ENCODE data around the gene MAN2A1.
A peak's percentile ranks its signal among the peaks of the same experiment; 100 is the strongest.
"Not testable (repeated sequence)": the region's sequence is repeated elsewhere in the genome, so short reads cannot be mapped to it uniquely, and the experiment has no call there.

Gene MAN2A1

DNA sequence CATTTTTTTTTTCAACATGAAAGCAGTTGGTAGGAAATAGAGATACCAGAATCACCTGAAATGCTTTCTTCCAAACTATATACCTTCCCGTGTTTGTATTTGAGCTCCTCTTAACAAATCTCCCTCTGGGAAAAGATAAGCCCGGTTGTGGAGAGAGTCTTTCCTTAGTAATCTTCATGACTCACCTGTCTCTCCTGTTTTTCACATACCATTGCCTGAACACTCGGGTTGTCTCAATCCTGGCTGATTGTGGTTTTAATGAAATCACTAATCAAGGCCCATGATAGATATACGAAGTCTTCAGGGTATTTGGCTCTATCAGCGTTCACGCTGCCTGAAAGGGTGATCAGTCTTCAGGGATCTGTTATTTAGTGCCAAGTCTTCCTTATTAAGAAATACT, 136.7 kb downstream of the MAN2A1 start:
- no peak for DNase-seq (ENCODE audit: low spot score)

DNA sequence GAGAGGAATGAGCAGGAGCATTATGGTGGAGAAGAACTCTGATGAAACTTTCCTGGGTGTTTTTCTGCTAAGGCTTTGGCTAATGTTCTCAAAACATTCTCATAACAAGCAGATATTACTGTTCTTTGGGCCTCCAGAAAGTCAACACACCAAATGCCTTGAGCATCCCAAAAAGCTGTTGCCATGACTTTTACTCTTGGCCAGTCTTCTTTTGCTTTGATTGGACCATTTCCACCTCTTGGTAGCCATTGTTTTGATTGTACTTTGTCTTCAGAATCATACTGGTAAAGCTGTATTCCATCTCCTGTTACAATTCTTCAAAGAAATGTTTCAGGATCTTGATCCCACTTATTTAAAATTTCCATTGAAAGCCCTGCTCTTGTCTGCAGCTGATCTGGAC, 139.6 kb downstream of the MAN2A1 start:
- DNase-seq (ENCODE audit: low spot score): no peak

DNA sequence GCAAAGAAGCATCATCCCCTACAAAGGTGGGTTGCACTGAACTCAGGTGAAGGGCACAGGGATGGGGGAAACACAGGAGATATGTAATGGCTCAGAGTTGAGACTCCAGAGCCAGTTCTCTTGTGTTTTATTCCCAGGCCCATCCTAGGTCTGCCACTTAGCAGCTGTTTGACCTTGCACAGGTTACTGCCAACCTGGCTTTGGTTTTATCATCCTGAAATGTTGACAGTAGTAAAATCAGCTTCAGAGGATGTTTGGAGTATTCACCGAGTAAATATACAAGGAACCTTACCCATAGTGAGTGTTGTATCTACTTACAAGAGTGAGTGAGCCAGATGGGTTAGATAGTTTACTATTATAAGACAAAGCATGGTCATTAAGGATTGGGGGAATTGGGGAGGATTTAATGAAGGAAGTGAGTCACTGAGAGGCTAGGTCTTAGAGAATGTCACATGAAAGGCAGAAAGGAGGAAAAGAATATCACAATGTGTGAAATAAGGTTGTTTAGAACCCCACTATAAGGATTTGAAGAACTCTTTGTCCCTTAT, 141.3 kb downstream of the MAN2A1 start:
- peak; percentile 8 for DNase-seq (ENCODE audit: low spot score)

DNA sequence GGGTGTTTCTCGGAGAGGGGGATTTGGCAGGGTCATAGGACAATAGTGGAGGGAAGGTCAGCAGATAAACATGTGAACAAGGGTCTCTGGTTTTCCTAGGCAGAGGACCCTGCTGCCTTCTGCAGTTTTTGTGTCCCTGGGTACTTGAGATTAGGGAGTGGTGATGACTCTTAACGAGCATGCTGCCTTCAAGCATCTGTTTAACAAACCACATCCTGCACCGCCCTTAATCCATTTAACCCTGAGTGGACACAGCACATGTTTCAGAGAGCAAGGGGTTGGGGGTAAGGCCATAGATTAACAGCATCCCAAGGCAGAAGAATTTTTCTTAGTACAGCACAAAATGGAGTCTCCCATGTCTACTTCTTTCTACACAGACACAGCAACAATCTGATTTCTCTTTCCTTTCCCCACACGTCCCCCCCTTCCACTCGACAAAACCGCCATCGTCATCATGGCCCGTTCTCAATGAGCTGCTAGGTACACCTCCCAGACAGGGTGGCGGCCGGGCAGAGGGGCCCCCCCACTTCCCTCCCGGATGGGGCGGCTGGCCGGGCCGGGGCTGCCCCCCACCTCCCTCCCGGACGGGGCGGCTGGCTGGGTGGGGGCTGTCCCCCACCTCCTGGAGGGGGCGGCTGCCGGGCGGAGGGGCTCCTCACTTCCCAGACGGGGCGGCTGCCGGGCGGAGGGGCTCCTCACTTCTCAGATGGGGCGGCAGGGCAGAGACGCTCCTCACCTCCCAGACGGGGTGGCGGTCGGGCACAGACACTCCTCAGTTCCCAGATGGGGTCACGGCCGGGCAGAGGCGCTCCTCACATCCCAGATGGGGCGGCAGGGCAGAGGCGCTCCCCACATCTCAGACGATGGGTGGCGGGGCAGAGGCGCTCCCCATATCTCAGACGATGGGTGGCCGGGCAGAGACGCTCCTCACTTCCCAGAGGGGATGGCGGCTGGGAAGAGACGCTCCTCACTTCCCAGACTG, 142.8 kb downstream of the MAN2A1 start:
- DNase-seq (ENCODE audit: low spot score): not testable (repeated sequence)

DNA sequence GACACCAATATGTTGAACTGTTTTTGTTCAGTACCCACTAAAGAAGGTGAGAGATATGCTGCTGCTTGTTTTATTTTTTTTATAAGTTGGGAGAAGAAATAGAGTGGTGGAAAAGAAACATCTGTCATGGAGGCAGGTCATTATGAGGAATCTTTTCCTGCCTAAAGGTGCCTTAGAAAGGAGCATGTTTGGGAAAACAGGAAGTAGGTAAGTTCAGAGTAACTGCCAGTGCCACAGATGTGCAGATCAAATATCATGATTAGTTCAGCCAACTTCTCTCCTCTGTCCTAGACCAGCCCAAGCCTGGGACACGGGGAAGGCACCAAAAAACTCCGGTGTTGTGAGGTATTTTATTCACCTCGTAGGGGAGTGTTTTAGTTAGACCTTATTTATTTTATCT, 144.2 kb downstream of the MAN2A1 start:
- no peak for DNase-seq (ENCODE audit: low spot score)

DNA sequence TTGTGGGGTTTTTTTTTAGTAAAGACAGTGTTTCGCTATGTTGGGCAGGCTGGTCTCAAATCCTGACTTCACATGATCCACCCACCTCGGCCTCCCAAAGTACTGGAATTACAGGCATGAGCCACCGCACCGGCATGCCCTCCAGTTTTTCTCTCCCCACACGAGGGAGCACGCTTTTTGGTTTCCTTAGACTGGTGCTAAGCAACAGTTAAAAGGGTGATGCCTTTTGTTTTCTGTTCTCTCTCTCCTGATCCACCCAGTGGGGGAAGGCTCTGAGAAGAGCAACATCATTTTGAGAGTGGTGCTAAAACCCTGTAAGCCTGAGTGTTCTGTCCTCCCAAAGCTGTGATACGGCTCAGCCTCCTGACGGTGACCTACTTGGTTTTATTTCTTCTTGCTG, 146.6 kb downstream of the MAN2A1 start:
- no peak for DNase-seq (ENCODE audit: low spot score)

DNA sequence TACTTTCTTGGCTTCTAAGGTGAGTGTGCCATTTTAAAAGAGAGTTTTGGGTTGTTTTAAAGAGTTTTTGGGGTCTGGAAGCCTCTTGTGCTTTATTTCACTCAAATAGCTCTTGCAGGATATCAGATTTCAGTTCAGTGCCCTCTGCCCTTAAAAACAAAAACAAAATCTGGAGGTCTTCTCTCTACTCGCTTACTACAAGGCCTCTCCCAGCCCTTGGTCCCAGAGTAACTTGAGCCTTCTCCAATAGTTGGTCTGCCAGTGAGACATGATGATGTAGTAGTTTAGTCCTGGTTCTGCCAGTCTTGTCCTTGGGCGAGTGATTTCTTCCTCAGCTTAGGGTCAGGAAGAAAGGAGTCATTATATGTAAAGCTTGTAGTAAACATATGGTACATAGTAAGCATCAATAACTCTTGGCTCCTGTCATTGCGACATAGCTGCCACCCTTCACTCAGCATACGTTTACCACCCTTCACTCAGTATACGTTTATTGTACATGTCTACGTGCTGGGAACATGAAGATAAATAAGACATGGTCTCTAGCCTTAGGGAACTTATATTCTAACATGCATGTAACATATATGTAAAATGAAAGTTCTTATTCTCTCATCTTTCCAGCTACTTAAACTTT, 147.6 kb downstream of the MAN2A1 start:
- DNase-seq (ENCODE audit: low spot score): no peak

DNA sequence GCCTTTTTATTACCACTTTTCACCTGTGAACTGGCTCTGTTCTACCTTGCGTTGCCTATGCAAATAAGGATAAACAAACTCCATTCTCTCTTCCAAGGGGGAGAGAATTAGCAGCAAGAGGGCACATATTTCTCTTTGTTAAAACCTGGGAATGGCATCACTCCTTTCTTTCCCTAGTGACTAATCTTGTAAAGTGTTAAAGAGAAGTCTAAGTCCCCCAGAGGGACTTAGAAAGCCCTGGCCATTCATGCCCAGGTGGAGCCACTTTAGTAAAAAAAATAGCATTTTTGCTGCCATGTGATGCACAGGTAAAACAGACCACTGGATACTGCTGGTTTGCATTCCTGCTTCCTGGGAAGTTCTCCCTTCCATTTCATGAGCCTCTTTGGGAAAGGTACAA, 148.4 kb downstream of the MAN2A1 start:
- DNase-seq (ENCODE audit: low spot score): no peak

DNA sequence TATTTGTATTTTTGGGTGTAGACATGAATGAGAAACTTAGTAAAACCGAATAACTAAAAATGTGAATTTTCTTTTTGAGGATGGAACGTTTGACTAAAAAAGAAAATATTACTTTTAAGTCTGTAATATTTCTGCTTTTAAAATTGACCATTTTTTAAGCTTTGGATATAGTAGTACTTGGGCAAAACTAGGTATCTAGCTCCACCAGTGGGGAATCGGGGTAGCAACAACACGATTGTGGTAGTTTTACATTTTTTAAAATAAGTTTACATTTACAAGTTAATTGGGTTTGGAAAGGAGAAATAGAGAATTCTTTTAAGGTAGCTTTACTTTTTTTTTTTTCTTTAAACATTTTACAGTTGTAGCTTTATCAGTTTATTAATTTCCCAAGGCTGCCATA, 154.4 kb downstream of the MAN2A1 start:
- DNase-seq (ENCODE audit: low spot score): peak; percentile 4

DNA sequence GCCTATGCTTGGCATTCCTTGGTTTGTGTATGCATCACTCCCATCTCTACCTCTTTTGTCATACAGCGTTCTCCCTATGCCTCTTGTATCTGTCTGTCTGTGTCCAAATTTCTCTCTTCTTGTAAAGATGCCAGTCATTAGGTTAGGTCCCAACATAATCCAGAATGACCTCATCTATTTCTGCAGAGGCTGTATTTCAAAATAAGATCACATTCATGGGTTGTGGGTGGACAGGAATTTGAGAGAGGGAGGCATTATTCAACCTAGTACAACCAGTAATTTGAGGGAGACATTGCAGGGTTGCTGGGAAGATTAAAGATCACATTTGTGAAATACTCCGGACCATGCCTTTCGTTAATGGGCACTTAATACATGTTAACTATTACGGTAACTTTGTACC, 155.0 kb downstream of the MAN2A1 start:
- DNase-seq (ENCODE audit: low spot score): peak; percentile 26

DNA sequence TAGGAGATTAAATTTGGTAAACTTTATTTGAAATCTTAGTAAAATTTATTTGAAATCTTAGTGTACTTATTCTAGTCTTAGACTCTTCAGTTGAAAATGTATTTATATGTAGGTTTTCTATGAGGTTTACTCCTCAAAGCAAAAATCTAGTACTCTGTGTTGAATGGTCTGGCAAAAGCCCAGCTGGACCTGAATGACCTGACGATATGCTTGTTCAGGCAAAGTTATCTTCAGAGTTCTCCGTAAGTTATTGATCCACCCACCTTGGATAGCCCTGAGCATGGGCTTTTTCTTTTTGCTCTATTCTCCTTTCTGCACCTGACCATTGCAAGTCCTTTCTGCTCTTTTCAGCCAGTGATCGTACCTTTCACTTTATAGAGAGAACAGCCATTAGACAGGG, 158.4 kb downstream of the MAN2A1 start:
- no peak for DNase-seq (ENCODE audit: low spot score)

DNA sequence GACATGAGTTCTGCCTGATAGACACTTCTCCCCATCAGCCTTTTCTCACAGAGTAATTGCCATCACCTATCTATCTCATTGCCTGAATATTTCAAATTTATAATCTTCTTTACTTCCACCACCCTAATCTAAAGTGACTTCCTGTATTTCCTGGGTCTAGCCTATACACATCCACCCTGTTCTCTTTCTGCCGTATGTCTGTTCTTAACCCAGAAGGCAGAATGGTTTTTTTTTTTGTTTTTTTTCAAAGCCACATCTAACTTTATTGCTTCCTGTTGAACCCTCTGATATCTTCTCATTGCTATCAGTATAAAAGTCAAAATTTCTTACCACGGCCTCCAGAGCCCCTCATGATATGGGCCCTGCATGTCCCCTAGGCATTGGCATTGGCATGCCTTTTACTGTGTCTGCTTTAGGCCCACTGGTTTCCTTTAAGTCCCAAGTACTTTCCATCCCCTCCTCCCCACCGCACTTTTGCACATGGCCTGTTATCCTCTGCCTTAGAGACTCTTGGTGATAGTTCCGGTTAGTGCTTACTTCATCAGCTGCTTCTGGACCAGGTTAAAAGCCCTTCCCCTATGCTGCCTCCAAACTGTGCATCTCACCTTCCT, 159.9 kb downstream of the MAN2A1 start:
- no peak for DNase-seq (ENCODE audit: low spot score)

DNA sequence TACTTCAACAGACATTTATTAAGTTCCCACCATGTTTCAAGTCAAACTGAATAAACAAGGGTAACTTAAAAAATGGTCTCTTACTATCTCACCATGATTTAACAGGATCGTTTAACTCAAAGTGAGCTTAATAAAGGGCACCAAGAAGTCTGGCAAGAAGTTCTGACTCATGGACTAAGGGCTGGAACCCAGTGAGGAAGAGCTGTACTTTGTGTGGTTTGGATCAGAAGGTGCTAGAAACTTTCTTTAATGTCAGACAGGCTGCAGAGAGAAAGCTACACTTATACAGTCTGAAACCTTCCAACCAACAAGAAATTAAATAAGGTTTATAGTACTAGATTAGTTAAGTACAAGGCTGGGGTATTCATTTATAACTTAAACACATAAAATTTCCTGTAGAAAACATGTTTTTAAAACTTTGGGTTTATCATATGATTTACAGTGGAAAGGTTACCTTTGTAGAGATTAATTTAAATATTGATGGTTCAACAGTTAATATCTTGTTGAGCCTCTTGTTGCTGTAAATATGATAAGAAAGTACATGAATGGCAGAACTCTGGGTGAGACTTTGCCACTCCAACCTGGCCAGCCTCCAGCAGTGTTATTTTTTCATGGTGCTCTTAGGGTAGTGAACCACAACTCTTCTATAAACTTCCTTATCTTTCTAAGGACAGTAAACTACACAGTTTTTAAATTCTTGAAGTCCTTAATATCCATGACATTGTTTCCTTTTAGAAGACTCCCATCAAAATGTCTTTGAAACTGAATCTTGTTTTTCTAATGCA, 162.8 kb downstream of the MAN2A1 start:
- DNase-seq (ENCODE audit: low spot score): peak; percentile 42

DNA sequence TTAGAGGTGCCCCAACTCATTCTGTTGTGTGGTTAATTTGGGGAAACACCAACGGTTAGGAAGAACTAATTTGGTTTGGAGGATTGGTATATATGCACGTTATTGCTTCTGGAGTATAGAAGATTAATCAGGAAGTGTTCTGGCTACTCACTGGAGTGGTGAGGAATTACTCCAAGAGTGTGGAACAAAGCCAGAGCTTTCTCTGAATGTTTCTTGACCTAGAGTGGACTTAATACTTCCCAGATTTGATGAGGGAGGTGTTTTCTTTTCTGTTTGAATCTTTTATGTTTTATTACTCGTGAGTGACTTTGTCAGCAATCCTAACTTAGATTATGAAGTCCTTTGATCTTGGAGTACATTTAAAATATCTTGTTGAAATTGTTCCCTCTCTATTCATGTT, 163.7 kb downstream of the MAN2A1 start:
- DNase-seq (ENCODE audit: low spot score): peak; percentile 22

DNA sequence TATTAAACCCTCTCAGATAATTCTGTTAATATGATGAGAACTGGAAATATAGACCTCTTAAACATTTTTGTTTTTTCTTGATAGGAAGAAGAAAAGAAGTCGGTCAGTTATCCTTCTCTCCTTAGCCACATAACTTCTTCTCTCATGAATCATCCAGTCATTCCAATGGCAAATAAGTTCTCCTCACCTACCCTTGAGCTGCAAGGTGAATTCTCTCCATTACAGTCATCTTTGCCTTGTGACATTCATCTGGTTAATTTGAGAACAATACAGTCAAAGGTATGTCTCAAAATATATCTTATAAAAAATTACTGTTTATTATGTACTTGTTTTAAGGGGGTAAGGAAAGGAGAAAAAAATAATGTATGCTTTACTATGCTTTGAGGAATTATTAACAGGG, 165.3 kb downstream of the MAN2A1 start:
- no peak for DNase-seq (ENCODE audit: low spot score)

DNA sequence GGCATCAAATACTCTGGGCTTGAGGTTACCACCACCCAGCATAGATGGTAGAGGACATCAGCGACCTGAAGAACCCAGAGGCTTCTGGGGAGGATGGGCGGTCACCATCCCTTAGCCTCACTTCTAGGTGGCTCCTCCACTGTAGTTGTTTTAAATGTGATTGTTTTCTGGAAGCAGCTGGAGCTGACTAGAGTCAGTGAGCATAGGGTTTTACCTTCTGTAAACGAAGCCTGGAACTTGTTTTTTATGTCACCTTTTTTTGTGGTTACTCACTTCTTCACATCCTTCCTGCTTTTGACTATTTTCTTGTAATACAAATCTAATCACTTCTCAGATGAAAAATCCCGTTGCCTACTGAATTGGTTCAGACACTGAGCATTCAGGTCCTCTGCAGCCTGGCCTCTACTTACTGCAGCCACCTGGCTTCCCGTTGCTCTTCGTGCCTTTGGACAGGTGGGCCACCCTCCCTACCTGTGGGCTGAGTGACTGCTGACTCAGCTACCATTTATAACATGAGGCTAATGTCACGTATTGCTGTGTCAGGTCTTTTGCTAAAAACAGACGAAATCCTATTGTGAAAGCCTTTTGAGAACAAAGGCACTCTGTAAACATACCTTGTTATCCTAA, 167.8 kb downstream of the MAN2A1 start:
- DNase-seq (ENCODE audit: low spot score): no peak

DNA sequence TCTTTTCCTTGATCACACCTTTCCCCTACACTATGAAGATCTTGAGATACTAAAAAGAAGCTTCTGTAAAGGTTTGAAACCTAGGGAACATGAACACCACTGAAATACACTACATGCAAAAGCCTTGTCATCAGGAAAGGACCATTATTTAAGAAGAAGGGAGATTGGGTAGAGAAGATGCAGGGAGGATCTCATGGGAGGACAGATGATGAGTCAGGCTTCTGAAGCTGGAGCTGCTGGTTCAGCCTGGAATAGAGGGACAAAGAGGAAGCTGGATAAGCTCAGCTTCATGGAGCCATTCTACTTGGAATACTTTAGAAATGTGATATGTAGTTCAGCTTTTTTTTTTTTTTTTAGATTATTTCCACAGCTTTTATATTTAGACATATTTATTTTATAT, 169.8 kb downstream of the MAN2A1 start:
- peak; percentile 28 for DNase-seq (ENCODE audit: low spot score)

DNA sequence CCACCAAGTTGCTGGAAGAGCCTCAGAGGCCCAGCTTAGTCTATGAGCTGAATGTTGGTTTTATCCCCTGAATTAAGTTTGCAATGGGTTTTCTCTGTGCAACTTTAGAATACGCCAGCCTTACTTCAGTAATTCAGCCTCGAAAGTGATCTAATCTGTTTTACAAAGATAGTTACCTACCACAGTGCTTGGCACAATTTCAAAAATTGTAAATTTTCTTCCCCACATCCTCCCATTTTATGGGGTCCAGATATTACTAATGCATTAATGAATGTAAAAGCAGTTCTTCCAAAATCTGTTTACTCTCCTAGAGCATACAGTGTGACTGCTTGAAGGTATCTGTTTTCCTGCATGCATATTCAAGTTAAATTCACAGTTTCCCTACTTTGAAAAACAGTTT, 172.6 kb downstream of the MAN2A1 start:
- no peak for DNase-seq (ENCODE audit: low spot score)

DNA sequence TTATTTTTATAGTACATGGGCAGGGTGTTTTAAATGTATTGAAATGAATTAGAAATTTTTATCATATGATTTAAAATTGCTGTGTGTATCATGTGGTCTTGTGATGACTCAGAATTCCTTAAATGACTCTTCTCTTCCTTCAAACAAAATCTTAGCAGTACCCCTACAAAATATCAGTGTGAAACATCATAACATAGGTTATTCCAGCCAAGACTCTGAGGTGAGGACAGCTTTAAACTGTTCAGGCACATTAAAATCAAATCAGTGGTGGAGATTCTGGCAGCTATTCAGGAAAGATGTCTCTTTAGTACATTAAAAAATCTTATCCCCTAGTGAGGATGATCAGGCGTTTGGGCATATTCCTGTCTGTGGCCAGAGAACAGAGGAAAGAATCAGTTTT, 174.0 kb downstream of the MAN2A1 start:
- DNase-seq (ENCODE audit: low spot score): peak; percentile 21

DNA sequence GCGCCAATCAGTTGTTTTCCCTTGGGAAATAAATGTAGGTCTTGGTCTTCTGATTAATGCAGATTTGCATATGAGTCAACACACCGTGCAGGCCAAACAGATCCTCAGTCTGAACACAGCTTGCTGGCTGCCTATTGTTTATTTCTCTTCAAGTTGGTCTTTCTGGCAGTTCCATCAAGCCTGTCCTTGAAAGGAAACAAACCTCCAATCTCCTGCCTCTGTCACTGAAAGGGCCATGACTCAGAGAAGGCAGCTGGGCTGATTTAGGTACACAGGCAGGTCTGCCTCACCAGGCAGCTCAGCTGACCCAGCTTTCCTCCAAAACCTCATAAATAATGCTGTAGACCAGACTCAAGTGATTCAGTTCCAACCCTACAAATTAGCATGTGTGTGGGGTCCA, 175.9 kb downstream of the MAN2A1 start:
- peak; percentile 67 for DNase-seq (ENCODE audit: low spot score)

DNA sequence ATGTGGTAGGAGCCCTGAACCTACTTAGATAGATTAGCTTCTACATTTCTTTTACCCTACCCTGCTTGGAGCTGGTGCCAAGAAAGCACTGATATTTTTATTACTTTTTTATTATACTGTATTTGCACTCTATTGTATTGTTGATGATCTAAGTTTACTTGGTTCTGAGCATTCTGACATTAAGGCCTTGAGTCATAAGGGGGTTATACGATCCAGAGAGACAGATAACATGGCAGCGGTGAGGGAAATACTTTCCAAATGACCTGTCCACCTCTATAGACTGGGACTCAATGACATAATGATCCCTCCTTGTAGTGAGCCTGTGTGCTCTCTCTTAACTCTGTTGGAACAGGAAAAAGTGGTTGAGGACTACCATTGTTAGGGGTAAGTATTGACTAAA, 176.3 kb downstream of the MAN2A1 start:
- DNase-seq (ENCODE audit: low spot score): peak; percentile 53
